HG03066 (cell line): ENCODE measurements around the gene SLC25A34.

Source experiments
- ATAC-seq: cut with Tn5 transposase; IDR thresholded peaks from one replicate; pipeline ENCODE4 v1.9.1; 2021; ENCODE audit warnings: low read depth; ENCODE audit not compliant: unreplicated experiment

The SLC25A34 gene

DNA sequence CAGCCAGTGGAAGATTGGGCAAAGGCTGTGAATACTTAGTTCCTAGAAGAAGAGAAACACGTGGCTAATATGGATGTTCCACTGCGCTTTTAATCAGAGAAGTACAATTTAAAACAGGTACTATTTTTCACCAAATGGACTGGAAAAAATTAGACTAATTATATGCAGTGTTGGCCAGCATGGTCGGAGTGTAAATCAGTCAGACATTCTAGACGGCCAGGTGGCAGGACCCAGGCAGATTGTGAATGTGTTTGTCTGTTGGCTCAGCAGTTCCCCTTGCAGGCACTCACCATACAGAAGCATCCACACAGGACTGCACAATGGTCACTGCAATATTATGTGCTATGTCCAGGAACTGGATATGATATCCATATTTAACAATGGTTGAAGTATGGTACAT is 23.9 kb upstream of the SLC25A34 start:
- ATAC-seq = no peak

GRCh38 chr1:15714406-15715136 is 21.5 kb upstream of the SLC25A34 start:
- no peak for ATAC-seq

- no peak for ATAC-seq
Measured at GRCh38 chr1:15717418-15718125, 18.5 kb upstream of the SLC25A34 start.

- ATAC-seq = no peak
Measured at GRCh38 chr1:15718199-15718601, 17.9 kb upstream of the SLC25A34 start.

DNA sequence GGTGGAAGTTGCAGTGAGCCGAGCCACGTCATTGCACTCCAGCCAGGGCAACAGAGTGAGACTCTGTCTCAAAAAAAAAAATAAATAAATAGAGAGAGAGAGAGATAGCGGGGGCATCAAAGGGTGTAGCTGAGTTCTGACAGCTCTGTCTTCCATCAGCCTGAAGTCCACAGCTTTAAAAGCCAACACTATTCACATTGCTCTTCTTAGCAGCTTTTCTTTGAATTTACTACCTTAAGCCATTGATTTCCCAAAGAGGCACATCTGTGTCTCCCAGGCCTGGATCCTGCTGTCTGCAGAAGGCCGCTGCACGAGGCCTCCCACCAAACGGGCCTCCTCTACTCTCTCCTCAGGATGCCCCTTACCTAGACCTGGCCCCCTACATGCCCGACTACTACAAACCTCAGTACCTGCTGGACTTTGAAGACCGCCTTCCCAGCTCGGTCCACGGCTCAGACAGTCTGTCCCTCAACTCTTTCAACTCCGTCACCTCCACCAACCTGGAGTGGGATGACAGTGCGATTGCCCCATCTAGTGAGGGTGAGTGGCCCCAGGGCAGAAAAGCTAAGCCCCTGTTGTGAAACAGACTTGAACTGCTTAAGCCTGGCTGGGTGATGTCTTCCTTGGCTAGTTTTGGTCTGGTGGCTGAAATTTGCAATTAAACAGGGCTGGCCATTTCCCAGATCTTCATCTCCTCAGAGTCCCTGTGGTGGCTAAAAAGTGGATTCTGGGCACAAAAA is 16.5 kb upstream of the SLC25A34 start:
- ATAC-seq = no peak

- ATAC-seq = no peak
Measured at GRCh38 chr1:15720861-15721260, 15.2 kb upstream of the SLC25A34 start.

DNA sequence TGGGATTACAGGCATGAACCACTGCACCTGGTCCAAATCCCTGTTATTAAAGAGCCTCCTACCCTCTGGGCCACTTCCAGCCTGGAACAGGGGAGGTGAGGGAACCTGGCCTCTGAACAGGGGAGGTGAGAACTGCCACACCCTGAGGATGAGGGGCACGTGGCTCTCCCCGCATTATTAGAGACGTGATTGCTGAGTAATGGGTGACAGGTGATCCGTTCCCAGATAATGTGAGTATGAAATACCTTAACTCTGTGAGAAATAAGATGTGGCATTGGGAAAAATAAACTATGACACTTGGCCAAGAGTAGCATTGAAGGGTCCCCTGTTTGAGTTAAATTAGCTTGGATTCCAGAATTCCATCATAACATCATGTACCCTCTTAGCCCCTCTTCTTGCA is 13.6 kb upstream of the SLC25A34 start:
- no peak for ATAC-seq

- no peak for ATAC-seq
Measured at GRCh38 chr1:15722836-15723532, 13.1 kb upstream of the SLC25A34 start.

DNA sequence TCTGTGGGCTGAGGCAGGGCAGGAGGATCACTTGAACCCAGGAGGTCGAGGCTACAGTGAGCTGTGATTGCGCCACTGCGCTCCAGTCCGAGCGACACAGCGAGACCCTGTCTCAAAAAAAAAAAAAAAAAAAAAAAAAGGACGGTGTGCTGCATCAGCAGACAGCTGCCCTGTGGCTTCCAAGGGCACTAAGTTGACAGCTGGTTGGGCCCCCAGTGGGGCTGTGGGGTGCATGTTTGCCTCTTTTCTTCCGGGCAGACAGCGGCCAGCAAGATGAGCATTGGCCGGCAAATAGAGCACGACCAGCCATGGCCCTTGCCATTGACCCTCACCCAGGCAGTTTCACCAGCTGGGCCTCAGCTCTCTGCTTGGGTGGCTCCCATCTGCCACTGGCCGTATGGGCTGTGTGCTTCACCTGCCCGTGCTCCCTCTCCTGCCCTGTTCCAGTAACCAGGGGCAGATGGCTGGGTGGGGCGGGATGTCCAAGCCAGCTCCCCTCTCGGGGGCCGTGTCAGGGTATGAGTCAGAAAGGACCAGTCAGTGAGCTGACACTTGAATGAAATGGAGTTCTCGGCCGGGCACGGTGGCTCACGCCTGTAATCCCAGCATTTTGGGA is 12.3 kb upstream of the SLC25A34 start:
- no peak for ATAC-seq

GRCh38 chr1:15724949-15725880 is 10.8 kb upstream of the SLC25A34 start:
- ATAC-seq = no peak

GRCh38 chr1:15726508-15726907 is 9.6 kb upstream of the SLC25A34 start:
- ATAC-seq = no peak

- no peak for ATAC-seq
Measured at GRCh38 chr1:15727021-15727420, 9.0 kb upstream of the SLC25A34 start.

- no peak for ATAC-seq
Measured at GRCh38 chr1:15727424-15727823, 8.6 kb upstream of the SLC25A34 start.

DNA sequence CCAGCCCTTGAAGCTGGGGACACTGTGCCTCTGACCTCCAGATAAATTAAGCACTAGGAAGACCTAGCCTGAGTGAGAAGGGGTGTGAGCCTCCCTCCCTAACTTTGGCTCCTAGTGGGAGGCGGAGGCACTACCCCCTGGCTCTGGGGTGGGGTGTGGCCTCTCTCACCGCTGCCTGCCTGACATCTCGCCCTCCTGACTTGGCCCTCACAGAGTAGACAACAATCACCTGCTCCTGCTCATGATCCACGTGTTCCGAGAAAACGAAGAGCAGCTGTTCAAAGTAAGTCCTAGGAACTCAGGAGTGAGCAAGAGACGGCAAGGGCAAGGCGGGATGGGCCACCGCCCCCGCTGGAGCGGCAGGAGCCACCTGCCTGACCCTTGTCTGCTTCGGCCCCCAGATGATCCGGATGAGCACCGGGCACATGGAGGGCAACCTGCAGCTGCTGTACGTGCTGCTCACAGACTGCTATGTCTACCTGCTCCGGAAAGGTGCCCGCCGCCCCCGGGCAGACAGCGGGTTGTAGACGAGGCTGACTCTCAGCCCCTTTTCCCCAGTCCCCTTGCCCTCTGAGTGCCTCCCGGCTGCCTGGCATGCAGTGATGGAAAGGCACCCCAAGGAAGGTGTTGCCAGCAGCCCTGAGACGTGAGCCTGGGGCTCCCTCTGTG is 8.1 kb upstream of the SLC25A34 start:
- no peak for ATAC-seq

DNA sequence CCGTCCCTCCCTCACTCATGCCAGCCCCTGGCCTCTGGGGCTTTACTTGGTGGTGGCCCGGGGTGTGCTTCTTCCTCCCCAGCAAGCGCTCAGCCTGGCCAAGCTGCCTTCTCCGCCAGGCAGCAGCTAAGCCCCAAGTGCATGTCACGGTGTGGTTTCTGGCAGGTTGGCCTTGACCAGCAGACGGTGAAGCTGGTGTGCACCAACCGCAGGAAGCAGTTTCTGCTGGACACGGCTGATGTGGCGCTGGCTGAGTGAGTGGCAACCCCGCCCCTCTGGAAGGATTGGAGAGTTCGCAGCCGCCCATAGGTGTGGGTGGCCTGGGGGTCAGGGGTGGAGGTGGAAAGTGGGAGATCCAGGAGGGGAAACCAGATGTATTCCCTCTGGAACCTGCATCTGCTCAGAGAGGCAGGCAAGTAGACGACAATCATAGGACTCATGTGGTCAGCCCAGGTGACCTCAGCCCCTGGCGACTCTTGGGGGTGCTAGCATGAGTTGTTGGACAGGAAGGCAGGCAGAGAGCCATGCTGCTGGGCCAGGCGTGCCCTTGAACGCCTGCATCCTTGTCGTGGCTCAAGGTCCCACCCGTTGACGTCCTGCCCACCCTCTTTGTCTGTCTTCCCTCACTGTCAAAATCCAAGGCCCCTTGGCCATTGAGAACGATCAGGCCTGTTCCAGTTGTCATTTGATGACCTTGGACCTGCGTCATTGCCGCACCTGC is 7.0 kb upstream of the SLC25A34 start:
- no peak for ATAC-seq

DNA sequence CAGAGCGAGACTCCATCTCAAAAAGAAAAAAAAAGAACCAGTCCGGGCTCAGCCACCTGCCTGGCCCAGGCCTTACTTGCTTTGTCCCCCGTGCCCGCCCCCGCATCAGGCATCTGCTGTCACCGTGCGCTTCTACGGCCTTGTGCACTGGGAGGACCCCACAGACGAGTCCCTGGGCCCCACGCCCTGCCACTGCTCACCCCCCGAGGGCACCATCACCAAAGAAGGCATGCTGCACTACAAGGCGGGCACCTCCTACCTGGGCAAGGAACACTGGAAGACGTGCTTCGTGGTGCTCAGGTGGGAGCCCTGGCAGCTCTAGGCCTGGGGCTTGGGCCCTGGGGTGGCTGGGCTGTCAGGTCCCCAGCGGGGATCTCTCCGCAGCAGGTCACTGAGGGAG is 5.6 kb upstream of the SLC25A34 start:
- ATAC-seq = no peak

- no peak for ATAC-seq
Measured at GRCh38 chr1:15730936-15731335, 5.1 kb upstream of the SLC25A34 start.
